Psoas muscle (tissue), 8 donors: Measurements from ENCODE around the gene MYH7. TPM values are rescaled to one million over a fixed set of nuclear protein-coding genes. Genes with fewer than 3 reads are reported as not detected.
A peak's percentile ranks its signal among the peaks of the same experiment; 100 is the strongest.

Source experiments
- ATAC-seq, 4 donors: fragments of 200-7000 bp; cut with Tn5 transposase; one replicate each; pipeline ENCODE4 v1.9.1; 2020; ENCODE audit warnings: moderate library complexity in 3 of 4, mild to moderate bottlenecking in 2 of 4
- DNase-seq, 2 donors: peaks; one replicate each; pipeline ENCODE4 v3.0.0-alpha.2; 2020
- H3K27ac ChIP-seq: fragments of 200-600 bp; one replicate; pipeline ENCODE4 v1.8.0; 2022
- H3K27me3 ChIP-seq, 3 donors: fragments of 200-600 bp in 1 of 3; one replicate each; pipeline versions ENCODE4 v1.6.1 to v1.8.0; 2013 to 2022; ENCODE audit warnings: low read length in 2 of 3, mild to moderate bottlenecking in 2 of 3, moderate library complexity in 1 of 3; ENCODE audit not compliant: insufficient read depth in 3 of 3
- H3K36me3 ChIP-seq, 2 donors: fragments of 200-600 bp in 1 of 2; one replicate each; pipeline versions ENCODE4 v1.6.1 to v1.8.0; 2013 to 2022; ENCODE audit warnings: low read depth in 1 of 2, mild to moderate bottlenecking in 1 of 2, moderate library complexity in 1 of 2; ENCODE audit not compliant: insufficient read depth in 1 of 2
- H3K4me1 ChIP-seq: fragments of 200-600 bp; one replicate; pipeline ENCODE4 v1.8.0; 2022
- H3K4me3 ChIP-seq: fragments of 200-600 bp; one replicate; pipeline ENCODE4 v1.8.0; 2022; ENCODE audit warnings: mild to moderate bottlenecking
- H3K9me3 ChIP-seq: fragments of 200-600 bp; one replicate; pipeline ENCODE4 v1.8.0; 2022
- WGBS, 3 donors: extraction: QIAGEN DNeasy Blood & Tissue Kit; methylation state at CpG; one replicate each; pipeline versions ENCODE4 v1.1.6 to v1.1.7; 2013; 5-methylcytosine and 5-hydroxymethylcytosine counted together
- intact Hi-C, 2 donors: fragments of 100-400 bp; cut with DNase I; formaldehyde crosslinking; loops; one replicate each; pipeline versions ENCODE4 v1.11.0 to v1.14.2; 2022
- long read RNA-seq, 2 donors: library from polyadenylated mRNA; unstranded; transcript quantifications; one replicate each; pipeline ENCODE4 v2.0.0, GENCODE V29; 2021
- polyA plus RNA-seq, 3 donors: library from polyadenylated mRNA; stranded (reverse); fragments of 200-250 nt; gene quantifications; one replicate each; pipeline ENCODE4 v1.2.3, GENCODE V29; 2013
- total RNA-seq, 4 donors: library from RNA; stranded (reverse); fragmentation: NEBNext Ultra II Directional in 2 of 4; extraction: Animal tissue kit (Norgen Biotek cat#: 25700) in 2 of 4; gene quantifications; one replicate each; pipeline versions ENCODE4 v1.2.1 to v1.2.4, GENCODE V29; 2021 to 2023
- TF ChIP-seq, protein P1 (sequence below): fragments of 200-600 bp; IDR thresholded peaks from one replicate; pipeline ENCODE4 v1.8.0; 2022; ENCODE audit warnings: antibody characterized with exemption
- donor health status: healthy with polysubstance abuse.
- donor health status: DM: no; HTN: no; CAD: no; lungs with moderate emphysema.
- donor health status: Bipolar disorder and iron deficiency.
- donor health status: healthy.
- donor health status: DM: yes; HTN: yes; CAD: no.
- donor health status: DM: no; HTN: no; CAD: no.
- donor health status: DM: no; HTN: no; CAD: no.
- donor health status: DM: yes; HTN: yes; CAD: no.

Gene MYH7
- total RNA-seq (over 10,000 TPM in 1 of 4 donors, 1,000 to 10,000 TPM in 3; 4,588 to 15,830 (median 8,724) TPM), polyA plus RNA-seq (1,000 to 10,000 TPM; 1,035 to 2,043 (median 1,534) TPM)
- long read RNA-seq, donor 1, full-length matches to known transcripts, result 3,905 of 12,771 reads
- long read RNA-seq, donor 1, partial matches to known transcripts, result 8,403 of 12,771 reads
- long read RNA-seq, donor 1, other reads (novel, unspliced or antisense), result 463 of 12,771 reads
- long read RNA-seq, donor 2, full-length matches to known transcripts, result 2,363 of 8,125 reads
- long read RNA-seq, donor 2, partial matches to known transcripts, result 5,480 of 8,125 reads
- long read RNA-seq, donor 2, other reads (novel, unspliced or antisense), result 282 of 8,125 reads

DNA sequence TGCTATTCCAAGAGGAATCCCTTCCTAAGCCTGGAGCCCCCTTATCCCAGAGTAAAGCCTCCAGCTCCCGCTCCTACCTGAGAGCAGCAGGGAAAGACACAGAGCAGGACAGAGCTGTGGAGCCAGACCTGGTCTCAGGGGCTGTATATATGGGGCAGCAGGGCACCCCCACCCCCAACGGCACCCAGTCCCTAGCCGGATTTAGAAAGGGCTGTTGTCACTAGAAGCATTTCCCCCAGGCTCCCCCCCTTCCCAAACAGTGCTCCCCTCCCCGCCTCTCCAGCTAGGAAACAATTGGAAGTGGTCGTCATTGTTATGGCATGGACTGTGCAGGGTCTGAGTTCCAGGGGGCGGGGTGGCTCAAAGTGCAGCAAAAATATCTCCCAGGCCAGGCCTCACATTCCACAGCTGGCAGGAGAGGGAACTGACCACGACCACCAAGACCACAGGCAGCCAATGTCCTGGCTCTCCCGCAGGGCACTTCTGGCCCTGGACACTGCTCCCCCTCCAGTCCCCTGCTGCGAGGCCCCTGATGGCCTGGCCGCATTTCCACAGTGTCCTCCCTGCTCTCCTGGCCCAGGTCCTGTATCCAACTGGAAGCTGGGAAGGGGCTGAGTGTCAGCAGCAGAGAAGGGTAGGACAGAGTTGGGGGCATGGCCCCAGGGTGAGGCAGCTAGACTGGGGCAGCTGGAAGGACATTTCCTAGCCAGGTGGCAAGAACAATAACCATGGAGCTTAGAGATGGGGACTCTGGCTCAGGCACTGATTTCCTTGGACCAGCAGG is at the start of gene MYH7:
Gene MYH7, minus strand, starts transcription at position 118 of the 784 bp plus-strand sequence. CDS start 1,928 bp downstream, outside the sequence.
- Histone ChIP-seq H3K4me1 (peaks cover 22% of the 10 kb centered on the region), H3K9me3 (no peaks in the 10 kb centered on the region), H3K36me3 (peaks cover 0 to 3% of the 10 kb centered on the region in 2 donors), H3K4me3 (peak within 1 kb of the TSS; percentile 53), H3K27ac (peak within 1 kb of the TSS; percentile 83), H3K27me3 (no peaks in the 10 kb centered on the region)
- WGBS, 3 donors, result 18 to 28% (median 26%) methylated on average over 10 of the region's 10 CpGs
- peak; percentile 30 to 57 (median 42) for ATAC-seq
- intact Hi-C loops, result no loop called here
- no peak for DNase-seq
- TF ChIP-seq, protein P1, sequence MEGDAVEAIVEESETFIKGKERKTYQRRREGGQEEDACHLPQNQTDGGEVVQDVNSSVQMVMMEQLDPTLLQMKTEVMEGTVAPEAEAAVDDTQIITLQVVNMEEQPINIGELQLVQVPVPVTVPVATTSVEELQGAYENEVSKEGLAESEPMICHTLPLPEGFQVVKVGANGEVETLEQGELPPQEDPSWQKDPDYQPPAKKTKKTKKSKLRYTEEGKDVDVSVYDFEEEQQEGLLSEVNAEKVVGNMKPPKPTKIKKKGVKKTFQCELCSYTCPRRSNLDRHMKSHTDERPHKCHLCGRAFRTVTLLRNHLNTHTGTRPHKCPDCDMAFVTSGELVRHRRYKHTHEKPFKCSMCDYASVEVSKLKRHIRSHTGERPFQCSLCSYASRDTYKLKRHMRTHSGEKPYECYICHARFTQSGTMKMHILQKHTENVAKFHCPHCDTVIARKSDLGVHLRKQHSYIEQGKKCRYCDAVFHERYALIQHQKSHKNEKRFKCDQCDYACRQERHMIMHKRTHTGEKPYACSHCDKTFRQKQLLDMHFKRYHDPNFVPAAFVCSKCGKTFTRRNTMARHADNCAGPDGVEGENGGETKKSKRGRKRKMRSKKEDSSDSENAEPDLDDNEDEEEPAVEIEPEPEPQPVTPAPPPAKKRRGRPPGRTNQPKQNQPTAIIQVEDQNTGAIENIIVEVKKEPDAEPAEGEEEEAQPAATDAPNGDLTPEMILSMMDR, result no peak

GRCh38 chr14:23483236-23483854 is 47.9 kb upstream of the MYH7 start:
- TF ChIP-seq, protein P1, result no peak
- intact Hi-C loops, result loop anchor here in 1 of 2 donors (2.0 kb wide), 1 partner anchor 79 kb away; no protein-coding TSS in a partner anchor
- no peak for DNase-seq
- no peak overlapping the region for H3K27ac ChIP-seq
- peaks cover 0 to 25% of the 10 kb centered on the region in 2 donors for H3K36me3 ChIP-seq
- no peaks in the 10 kb centered on the region for H3K9me3 ChIP-seq
- H3K27me3 ChIP-seq, result no peaks in the 10 kb centered on the region
- no peak overlapping the region for H3K4me3 ChIP-seq
- no peaks in the 10 kb centered on the region for H3K4me1 ChIP-seq
- ATAC-seq, result no peak
- WGBS, 3 donors, result 46 to 51% (median 51%) methylated on average over 9 of the region's 9 CpGs

GRCh38 chr14:23482823-23483148 is 47.3 kb upstream of the MYH7 start:
- Histone ChIP-seq H3K4me1 (no peaks in the 10 kb centered on the region), H3K27me3 (no peaks in the 10 kb centered on the region), H3K36me3 (peaks cover 0 to 30% of the 10 kb centered on the region in 2 donors), H3K4me3 (no peak overlapping the region), H3K27ac (no peak overlapping the region), H3K9me3 (no peaks in the 10 kb centered on the region)
- DNase-seq (no peak), ATAC-seq (no peak)
- TF ChIP-seq, protein P1, result no peak
- intact Hi-C loops, result loop anchor here in 1 of 2 donors (2.0 kb wide), 1 partner anchor 80 kb away; no protein-coding TSS in a partner anchor

DNA sequence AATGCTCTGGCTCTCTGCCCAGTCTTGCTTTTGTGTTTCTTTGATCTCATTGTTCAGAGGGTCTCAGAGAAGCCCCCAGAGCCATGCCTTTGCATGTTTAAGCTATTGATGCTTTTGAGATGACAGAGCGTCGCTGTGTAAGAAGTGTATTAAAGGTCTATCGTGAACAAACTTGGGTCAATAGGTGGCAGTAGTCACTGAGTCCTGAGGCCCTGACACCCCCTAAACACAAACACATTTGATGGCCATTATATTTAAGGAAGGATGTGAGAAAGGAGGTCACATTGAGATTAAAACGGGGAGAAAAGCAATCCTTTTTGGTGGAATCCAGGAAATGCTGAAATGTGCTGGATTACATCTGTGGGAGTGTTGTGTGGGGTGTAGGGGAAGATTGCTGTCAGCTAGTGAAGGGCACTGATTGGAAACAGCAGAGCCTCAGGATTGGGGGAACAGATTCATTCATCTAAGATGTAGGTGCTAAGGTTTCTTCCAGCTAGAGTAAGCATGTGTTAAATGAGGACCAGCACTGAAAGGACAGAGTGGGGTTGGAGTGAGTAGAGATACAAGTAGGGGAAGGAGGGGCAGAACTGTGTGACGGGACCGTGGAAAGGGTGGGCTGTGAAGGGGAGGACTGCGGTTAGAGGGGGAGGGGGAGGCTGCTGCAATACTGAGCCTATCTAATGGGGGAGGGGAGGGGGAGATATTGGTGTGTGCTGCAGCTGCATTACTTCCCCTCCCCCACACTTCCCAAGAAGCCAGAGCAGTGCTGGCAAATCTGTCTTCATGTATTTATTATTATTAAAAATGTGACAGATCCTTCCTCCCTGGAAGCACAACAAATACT is 46.7 kb upstream of the MYH7 start:
- Histone ChIP-seq H3K9me3 (no peaks in the 10 kb centered on the region), H3K4me1 (no peaks in the 10 kb centered on the region), H3K4me3 (no peak overlapping the region), H3K27ac (no peak overlapping the region), H3K27me3 (no peaks in the 10 kb centered on the region), H3K36me3 (peaks cover 2 to 36% of the 10 kb centered on the region in 2 donors)
- WGBS, 3 donors, result 50 to 61% (median 56%) methylated on average over 7 of the region's 7 CpGs
- intact Hi-C loops, result loop anchor here in 1 of 2 donors (2.0 kb wide), 1 partner anchor 81 kb away; no protein-coding TSS in a partner anchor
- ATAC-seq (no peak), DNase-seq (no peak)
- TF ChIP-seq, protein P1, result no peak
